Cardiac septum (tissue), 1 donor: Measurements from ENCODE around the gene STUB1. TPM values are rescaled to one million over a fixed set of nuclear protein-coding genes. Genes with fewer than 3 reads are reported as not detected.
A peak's percentile ranks its signal among the peaks of the same experiment; 100 is the strongest.

ENCODE experiments used
- DNase-seq: peaks from one replicate; pipeline ENCODE4 v3.0.0-alpha.2; 2020; ENCODE audit warnings: low spot score
- intact Hi-C: fragments of 100-400 bp; cut with DNase I; formaldehyde crosslinking; loops from one replicate; pipeline ENCODE4 v1.14.0; 2022
- total RNA-seq: library from RNA; stranded (reverse); fragmentation: NEBNext Ultra II Directional; extraction: Animal tissue kit (Norgen Biotek cat#: 25700); gene quantifications from one replicate; pipeline ENCODE4 v1.2.1, GENCODE V29; 2021
- donor health status: DM: no; HTN: no; CAD: no.

The STUB1 gene
- total RNA-seq, 1 donor from 2014 or later, result 110 TPM

DNA sequence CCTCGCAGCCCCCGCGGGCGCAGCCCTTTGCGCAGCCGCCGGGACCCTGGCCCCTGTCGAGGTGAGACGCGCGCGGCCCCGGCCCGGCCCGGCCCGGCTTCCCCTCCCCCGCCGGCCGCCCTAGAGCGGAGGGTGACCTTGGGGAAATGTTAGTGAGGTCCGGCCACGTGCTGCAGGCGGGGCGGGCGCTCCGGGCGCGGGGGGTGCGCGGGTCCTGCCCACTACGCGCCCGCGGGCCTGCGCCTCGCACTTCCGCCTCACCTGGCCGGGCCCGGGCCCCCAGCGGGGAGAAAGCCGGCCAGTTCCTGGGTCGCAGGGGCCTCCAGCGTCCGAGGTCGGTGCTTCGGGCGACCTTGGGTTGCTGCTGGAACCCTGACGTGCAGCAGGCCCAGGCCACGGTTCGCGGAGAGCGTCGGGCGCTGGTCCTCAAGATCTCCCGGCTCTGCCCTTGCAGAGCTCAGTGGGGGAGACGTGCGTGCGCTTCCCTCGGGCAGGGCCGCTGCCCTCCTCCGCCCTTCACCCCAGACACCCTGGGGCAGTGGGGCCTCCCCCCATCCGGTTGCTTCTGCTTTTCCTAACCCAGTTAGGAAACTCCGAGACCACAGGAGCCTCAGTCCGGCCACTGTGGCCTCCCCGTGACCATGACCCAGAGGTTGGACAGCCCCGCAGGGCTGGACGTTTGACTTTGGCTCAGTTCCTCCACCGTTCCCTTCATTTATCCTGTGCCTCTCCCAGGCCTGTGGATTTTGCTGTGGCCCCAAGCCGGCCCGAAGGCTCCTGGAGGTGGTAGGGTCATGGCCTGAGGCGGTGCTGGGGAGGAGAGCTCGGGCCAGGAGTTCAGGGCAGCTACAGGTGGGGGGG is 37.8 kb upstream of the STUB1 start:
- intact Hi-C loops, result loop anchor here (5.0 kb wide), 1 partner anchor 55 kb away; no protein-coding TSS in a partner anchor
- no peak for DNase-seq

DNA sequence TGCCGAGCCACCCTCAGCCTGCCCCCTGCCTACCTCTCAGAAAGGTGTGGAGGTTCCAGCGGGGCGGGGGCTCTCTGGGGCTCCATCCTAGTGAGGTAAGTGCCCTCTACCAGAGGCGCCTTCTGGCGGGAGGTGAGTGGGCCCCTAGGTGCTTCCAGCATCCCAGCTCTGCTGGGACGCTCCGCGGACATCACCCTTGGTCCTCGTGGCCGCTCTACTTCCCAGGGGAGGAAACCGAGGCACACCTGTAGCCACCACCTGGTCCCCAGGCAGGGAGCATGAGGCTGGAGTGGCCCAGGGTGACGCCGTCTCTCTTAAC is 37.2 kb upstream of the STUB1 start:
- intact Hi-C loops, result loop anchor here (5.0 kb wide), 1 partner anchor 56 kb away; no protein-coding TSS in a partner anchor
- DNase-seq, result no peak

DNA sequence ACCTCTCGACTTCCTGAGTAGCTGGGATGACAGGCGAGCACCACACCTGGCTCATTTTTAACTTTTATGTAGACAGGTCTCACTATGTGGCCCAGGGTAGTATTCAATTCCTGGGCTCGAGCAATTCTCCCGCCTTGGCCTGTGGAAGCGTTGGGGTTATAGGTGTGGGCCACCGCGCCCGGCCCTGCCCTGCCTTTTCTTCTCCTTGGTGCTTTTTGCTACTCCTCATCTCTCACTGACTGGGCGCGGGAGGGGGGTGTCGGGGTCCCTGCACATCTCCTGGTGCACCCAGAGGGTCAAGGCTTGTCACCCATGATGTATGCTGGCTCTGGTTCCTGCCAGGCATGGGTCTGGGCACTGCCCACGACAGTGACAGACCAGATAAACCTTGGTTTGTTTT is 35.7 kb upstream of the STUB1 start:
- intact Hi-C loops, result loop anchor here (5.0 kb wide), 1 partner anchor 57 kb away; no protein-coding TSS in a partner anchor
- DNase-seq, result no peak

DNA sequence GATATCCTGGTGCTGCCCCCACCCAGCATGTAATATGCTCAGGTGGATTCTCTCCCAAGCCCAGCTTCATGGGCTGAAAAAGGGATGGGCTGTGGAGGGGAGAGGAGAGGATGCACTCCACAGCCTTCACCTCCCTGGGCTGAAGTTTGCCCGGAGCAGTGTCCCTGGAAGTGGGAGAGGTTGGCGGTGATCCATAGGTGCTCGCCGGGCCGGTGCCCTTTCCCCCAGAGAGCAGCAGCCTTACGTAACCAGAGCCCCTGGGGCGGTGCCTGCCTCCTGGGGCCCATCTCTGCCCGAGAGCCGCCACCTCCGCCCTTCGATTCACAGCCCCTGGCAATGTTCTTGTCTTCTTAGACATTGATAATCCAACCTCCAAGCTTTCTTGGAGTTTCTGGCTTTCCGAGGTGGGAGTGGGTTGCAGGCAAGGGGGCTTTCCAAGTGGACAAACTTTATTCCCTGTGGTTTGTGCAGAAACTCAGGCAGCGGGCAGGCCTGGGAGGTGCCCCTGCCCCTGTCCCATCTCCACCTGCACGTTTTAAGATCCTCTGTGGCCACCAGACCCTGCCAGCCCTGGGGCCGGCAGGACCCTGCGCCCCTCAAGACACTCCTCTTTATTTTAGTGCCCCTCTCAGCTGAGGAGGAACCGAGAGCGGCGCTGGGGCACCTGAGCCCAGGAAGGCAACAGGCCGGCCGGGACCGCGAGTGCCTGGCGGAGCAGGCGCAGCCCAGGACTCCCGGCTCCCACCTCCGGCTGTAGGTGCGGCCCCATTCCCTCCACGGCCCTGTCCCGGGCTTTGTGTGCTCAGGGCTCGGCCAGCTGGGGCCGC is 34.1 kb upstream of the STUB1 start:
- intact Hi-C loops, result no loop called here
- no peak for DNase-seq

DNA sequence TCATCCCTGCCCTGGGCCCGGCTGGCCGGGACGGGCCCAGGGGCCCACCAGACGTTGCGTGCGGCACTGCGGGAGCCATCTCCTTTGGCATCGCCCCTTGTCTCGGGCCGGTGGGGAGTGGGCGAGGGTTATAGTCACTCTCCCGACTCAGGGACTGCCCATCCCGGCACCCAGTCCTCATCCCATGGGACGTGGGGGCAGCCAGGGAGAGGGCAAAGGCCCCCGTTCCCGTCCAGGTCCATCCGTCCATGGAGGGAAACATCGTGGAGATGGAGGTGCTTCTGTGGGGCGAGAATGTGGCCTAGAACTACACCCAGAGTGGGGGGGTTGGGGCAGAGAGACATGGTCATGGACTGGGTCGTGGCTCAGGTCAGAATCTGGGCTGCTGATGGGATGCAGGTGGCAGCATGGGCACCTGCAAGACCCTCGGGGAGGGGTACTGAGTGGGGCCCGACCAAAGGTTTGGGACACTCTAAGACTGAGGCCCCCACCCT is 33.5 kb upstream of the STUB1 start:
- no peak for DNase-seq
- intact Hi-C loops, result no loop called here

DNA sequence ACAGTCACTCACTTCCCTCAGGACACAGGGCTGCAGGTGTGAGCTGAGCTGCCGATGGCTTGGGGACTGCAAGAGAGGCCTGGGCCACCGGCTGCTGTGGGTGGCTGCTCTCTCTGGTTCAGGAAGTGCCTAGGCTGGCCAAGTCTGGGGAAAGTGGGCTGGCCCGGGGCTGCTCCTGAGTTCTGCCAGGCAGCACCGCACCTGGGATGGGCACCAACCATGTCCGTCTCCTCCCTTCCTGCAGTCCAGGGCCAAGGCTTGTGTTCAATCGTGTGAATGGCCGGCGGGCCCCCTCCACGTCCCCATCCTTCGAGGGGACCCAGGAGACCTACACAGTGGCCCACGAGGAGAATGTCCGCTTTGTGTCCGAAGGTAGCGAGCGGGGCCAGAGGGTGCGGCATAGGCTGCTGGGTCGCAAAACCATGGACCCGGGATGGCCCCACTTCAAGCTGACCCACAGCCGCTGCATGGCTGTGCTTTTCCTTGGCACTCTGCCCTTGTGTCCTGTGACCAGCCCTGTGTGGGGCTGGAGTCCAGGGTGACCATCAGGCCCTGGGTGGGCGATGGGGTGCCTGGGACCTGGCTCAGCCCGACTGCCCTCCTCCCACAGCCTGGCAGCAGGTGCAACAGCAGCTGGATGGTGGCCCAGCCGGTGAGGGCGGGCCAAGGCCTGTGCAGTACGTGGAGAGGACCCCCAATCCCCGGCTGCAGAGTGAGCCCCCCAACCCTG is 32.9 kb upstream of the STUB1 start:
- DNase-seq, result no peak
- intact Hi-C loops, result no loop called here

DNA sequence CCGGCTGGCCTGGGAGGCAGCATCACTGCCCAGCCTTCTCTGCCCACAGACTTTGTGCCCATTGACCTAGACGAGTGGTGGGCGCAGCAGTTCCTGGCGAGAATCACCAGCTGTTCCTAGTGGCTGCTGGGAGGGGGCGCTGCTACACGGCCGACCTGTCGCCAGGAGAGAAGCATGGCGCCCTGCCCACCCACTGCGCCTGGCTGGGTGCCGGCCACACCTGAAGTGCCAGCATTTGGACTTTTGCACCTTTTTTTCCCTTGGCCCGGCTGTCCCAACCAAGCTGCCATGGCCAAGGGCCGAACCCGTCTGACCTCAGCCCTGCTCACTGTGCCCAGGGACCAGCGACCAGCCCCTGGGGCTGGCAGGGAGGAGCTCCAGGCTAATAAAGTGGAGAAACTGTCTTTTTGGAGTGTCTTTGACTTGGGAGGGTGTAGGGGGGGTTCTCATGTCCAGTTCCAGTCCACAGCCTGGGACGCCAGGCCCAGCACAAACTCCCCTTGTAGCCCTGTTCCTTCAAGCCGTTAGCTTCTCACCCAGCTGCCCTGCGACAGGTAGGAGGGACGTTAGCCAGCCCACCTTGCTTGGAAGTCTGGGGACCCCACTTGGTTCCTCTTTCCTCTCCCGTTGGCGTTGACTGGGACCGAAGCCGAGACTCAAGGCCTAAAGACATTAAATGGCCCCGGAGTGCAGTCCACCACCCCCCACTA is 32.0 kb upstream of the STUB1 start:
- intact Hi-C loops, result no loop called here
- no peak for DNase-seq

DNA sequence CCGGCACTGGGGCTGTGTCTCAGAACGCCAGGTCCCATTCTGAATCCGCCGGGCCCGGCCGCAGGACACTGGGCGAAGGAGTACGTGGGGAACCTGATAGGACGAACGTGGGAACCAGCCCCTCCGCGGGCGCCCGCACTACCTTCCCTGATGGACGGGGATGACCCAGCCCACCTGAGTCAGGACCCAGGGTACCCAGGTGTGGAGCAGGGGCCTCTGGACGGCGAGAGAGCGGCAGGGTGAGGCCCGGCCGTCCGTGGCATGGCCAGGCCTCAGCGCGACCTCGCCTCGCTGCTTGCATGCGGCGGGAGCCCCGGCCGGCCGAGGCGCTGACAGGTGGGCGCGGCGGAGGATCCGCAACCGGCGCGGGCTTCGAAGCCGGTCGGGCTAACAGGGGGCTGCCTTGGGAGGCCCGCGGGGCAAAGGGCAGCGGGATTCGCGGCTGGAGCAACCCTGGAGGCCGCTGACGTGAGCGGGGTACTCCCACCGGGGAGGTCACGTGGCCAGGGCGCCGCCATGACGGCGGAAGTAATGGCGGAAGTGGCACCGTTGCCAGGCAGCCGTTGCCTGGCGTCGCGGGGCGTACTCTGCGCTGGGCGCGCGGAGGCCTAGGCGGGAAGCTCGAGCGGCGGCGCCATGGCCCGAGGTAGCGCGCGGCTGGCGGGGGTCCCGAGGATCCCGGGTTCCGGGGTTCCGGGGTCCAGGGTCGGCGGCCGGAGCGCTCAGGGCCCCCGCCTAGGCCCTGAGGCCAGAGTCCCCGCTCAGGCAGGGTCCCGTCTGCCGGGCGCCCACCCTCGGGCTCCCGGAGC is 31.2 kb upstream of the STUB1 start, which contains the start of gene WDR90:
Gene WDR90 (plus strand): TSS at position 585 of the 809 bp plus-strand sequence. CDS start 52 bp downstream, at position 637.
- DNase-seq, result peak; percentile 96
- intact Hi-C loops, result no loop called here

DNA sequence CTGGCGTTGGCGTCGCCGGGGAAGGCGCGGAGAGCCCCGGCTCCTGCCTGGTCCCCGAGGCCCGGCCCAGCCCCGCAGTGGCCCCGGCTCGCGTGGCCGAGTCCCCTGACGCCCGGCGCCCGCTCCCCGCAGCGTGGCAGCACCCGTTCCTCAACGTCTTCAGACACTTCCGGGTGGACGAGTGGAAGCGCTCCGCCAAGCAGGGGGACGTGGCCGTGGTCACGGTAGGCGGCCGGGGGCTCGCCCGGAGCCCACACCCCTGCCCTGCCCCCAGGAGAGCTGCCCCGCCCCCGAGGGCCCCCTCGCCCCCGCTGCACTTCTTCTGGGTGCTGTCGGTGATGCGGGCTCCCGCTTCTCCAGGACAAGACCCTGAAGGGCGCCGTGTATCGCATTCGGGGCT is 30.6 kb upstream of the STUB1 start:
- intact Hi-C loops, result no loop called here

DNA sequence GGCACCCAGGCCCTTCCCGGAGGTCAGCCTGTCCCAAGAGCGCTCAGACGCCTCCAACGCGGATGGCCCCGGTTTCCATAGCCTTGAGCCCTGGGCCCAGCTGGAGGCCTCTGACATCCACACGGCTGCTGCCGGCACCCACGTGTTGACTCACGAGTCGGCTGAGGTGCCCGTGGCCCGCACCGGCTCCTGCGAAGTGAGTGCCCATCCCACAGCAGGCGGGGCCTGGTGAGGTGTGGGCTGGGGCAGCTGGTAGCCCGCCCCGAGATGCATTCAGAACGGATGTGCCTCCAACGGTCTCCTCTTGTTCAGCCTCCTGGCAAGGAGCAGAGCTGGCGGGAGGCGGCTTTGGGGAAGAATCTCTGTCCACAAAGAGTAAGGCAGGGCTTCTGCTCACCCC is 28.4 kb upstream of the STUB1 start:
- intact Hi-C loops, result no loop called here

More for the DNA sequence above, 30.6 kb upstream of the STUB1 start:
- DNase-seq, result no peak

DNA sequence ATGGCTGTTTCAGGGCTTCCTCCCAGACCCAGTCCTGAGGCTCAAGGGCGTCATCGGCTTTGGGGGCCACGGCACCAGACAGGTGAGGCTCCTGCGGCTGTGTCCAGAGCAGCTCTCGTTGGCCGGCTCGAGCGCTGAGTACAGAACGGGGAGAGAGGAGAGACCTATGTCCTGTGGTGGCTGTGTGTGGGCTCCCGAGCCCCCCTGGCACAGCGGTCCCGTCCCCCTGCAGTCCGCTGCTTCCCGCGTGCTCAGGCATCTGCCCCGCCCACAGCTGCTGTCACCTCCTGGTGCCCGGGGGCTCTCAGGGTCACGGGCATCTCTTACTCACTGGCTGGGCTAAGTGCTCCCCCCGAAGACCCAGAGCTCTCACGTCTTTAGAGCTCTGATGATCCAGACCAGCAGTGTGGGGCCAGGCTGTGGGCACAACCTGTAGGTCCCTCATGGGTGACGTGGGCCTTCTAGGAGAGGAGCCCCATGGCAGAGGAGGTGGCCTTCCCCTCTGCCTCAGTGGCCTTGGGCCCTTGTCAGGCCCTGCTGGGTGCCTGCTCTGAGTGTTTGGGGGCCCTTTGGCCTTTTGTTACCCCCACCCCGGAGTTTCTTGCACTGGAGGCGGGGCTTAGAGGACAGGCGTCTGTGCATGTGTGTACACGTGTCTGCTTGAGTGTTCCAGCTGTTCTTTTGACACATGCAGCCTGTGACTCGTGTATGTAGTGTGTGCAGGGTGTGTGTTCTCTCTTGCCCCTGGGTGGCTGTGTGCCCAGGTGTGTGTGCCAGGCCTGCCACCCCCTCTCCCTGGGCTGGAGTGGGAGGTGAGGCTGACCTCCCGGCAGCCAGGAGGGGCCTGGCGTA is 27.5 kb upstream of the STUB1 start:
- DNase-seq, result no peak
- intact Hi-C loops, result no loop called here

More for the DNA sequence above, 28.4 kb upstream of the STUB1 start:
- no peak for DNase-seq

DNA sequence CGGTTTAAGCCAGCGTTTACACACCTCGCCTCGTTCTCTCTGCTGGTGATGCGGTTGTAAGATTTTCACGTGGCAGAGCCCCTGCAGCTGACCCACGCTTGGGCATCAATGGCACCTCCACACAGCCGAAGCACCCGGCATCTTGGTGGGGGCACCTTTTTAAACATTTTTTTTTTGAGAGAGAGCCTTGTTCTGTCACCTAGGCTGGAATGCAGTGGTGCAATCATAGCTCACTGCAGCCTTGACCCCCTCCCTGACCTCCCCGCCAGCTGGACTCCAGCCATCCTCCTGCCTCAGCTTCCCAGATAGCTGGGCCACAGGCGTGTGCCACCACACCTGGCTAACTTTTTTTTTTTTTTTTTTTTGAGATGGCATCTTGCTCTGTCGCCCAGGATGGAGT is 26.2 kb upstream of the STUB1 start:
- intact Hi-C loops, result no loop called here
- no peak for DNase-seq

DNA sequence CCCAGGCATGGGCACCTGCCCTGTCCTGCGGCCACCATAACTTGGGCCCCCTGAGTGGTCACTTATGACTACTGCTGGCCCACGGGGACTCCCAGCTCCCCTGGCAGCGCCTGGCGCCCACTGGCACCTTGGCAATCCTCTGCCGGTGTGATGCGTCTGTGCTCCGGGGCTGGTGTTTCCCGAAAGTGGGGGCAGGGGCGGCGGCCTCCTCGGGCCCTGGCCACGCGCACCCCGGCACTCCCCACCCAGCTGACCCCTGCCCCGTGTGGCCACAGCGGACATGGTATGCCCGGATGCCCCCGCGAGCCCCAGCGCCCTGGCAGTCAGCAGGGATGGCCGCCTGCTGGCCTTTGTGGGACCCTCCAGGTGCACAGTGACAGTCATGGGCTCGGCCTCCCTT is 22.7 kb upstream of the STUB1 start:
- no peak for DNase-seq

DNA sequence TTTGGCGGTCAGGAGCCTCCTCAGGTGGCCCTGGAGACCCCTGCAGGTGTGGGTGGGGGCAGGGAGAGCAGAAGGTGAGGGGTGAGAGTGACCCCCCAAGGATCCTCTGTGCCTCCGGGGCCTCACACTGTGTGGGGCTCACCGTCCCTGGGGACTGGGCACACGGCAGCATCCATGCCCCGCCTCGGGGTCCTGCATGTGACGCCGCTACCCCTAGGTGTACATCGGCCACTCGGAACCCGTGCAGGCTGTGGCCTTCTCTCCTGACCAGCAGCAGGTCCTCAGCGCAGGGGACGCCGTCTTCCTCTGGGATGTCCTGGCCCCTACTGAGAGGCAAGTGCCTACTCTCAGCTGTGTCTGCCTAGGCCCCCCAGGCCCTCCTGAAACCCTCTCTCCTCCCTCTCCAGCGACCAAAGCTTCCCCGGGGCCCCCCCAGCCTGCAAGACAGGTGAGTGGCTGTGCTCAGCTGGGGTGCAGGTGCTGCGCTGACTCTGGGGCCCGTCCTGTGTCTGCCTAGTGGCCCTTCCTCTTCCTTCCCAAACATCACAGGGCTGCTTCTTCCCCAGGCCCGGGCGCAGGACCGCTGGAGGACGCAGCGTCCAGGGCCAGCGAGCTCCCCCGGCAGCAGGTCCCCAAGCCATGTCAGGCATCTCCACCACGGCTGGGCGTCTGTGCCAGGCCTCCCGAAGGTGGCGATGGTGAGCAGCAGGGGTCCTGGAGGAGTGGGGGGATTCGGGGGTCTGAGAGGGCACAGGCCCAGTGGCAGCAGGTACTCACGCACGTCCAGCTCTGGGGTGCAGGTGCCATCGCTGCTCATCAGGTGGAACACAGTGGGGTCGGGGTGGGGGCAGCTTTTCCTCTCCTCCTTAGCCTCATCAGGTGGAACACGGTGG is 21.3 kb upstream of the STUB1 start:
- intact Hi-C loops, result no loop called here
- DNase-seq, result no peak

More for the DNA sequence above, 22.7 kb upstream of the STUB1 start:
- intact Hi-C loops, result no loop called here

DNA sequence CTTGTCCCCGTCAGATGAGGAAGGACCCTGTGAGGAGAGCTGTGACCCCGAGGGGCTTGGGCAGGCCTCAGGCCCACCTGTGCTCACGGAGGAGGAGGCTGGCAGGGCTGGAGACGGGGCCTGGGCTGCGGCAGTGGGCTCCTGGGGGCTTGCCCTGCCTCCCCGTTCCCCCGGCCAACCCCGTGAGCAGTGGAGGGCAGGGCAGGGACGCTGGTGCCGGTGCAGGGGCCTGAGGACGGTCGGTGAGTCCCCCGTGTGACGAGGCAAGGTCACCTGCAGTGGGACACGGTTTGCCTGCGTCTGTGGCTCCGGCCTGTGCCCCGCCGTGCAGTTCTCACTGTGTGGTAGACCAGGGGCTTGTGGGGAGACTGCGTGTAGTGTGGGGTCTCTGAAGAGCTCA is 20.6 kb upstream of the STUB1 start:
- no peak for DNase-seq
- intact Hi-C loops, result loop anchor here (2.0 to 5.0 kb wide), 2 partner anchors 19 to 72 kb away; partner anchors contain the start of gene MCRIP2

DNA sequence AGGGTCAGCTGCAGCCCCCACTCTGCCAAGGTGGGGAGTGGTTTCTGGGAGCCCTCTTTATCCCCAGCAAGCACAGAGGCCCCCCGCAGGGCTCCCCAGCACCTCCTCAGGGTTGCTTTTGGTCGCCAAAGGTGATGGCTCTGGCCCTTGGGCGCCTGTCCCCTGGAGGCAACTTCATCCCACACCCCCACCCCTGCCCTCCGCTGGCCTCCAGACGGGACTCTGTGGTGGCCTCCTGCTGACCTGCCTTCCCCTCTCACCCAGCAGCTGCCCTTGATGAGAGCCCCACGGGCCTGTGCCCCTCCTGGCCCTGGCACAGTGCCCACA is 20.1 kb upstream of the STUB1 start:
- intact Hi-C loops, result loop anchor here (2.0 to 5.0 kb wide), 2 partner anchors 19 to 73 kb away; partner anchors contain the start of gene MCRIP2
- DNase-seq, result no peak
